Large intestine (tissue), 3 donors: ENCODE results near the gene MCFD2. TPM values are rescaled to one million over a fixed set of nuclear protein-coding genes. Genes with fewer than 3 reads are reported as not detected.
"Not testable (repeated sequence)": the region's sequence is repeated elsewhere in the genome, so short reads cannot be mapped to it uniquely, and the experiment has no call there.

Experiments
- DNase-seq, 2 donors: peaks; one replicate each; pipeline versions ENCODE4 v3.0.0 to v3.0.0-alpha.2; 2013
- H3K27ac ChIP-seq: one replicate; pipeline ENCODE4 v1.5.1; 2013; ENCODE audit warnings: low read length
- H3K27me3 ChIP-seq: 2 replicates; pipeline ENCODE4 v1.6.1; 2013; ENCODE audit warnings: low read length; ENCODE audit not compliant: control insufficient read depth, insufficient read depth
- H3K36me3 ChIP-seq: 2 replicates; pipeline ENCODE4 v1.6.1; 2013; ENCODE audit warnings: low read length; ENCODE audit not compliant: control insufficient read depth, insufficient read depth
- H3K4me1 ChIP-seq: one replicate; pipeline ENCODE4 v1.6.1; 2013; ENCODE audit warnings: low read length; ENCODE audit not compliant: control insufficient read depth, insufficient read depth
- H3K4me3 ChIP-seq: one replicate; pipeline ENCODE4 v1.5.1; 2013; ENCODE audit warnings: low read length
- H3K9me3 ChIP-seq: one replicate; pipeline ENCODE4 v1.6.1; 2013; ENCODE audit warnings: mild to moderate bottlenecking, low read depth, low read length, moderate library complexity; ENCODE audit not compliant: control insufficient read depth
- WGBS: methylation state at CpG from one replicate; pipeline ENCODE4 v1.1.5; 2013; ENCODE audit warnings: low lambda C conversion rate; ENCODE audit not compliant: insufficient coverage; 5-methylcytosine and 5-hydroxymethylcytosine counted together
- polyA plus RNA-seq: library from polyadenylated mRNA; unstranded; fragments of 120-200 nt; gene quantifications from one replicate; pipeline ENCODE4 v1.2.1, GENCODE V29; 2013

Gene MCFD2
- polyA plus RNA-seq, 1 donor, result 60.1 TPM

- H3K4me3 ChIP-seq, result no peak overlapping the region
- H3K36me3 ChIP-seq, result no peaks in the 10 kb centered on the region
- H3K4me1 ChIP-seq, result peaks cover 14% of the 10 kb centered on the region
- no peak overlapping the region for H3K27ac ChIP-seq
- no peaks in the 10 kb centered on the region for H3K9me3 ChIP-seq
- no CpG with 5 or more reads among the region's 6 CpGs for WGBS
- H3K27me3 ChIP-seq, result no peaks in the 10 kb centered on the region
- no peak for DNase-seq
These were observed 29.2 kb downstream of the MCFD2 start for GRCh38 chr2:46886268-46887027.

- Histone ChIP-seq H3K36me3 (no peaks in the 10 kb centered on the region), H3K9me3 (no peaks in the 10 kb centered on the region), H3K4me3 (no peak overlapping the region), H3K27ac (no peak overlapping the region), H3K27me3 (no peaks in the 10 kb centered on the region), H3K4me1 (peaks cover 17% of the 10 kb centered on the region)
- WGBS, result 72% methylated on average over 2 of the region's 4 CpGs
- no peak for DNase-seq
These were observed 30.2 kb downstream of the MCFD2 start for GRCh38 chr2:46885376-46885775.

DNA sequence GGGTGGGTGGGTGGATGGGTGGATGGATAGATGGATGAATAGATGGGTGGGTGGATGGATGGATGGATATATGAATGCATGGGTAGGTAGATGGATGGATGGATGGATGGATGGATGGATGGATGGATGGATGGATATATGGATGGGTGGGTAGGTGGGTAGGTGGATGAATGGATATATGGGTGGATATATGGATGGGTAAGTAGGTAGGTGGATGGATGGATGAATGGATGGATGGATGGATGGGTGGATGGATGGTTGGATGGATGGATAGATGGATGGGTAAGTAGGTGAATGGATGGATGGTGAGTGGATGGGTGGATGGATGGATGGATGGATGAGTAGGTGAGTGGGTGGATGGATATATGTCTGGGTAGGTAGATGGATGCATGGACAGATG is 36.1 kb downstream of the MCFD2 start:
- no peak overlapping the region for H3K27ac ChIP-seq
- H3K4me3 ChIP-seq, result no peak overlapping the region
- H3K36me3 ChIP-seq, result no peaks in the 10 kb centered on the region
- H3K9me3 ChIP-seq, result no peaks in the 10 kb centered on the region
- H3K27me3 ChIP-seq, result no peaks in the 10 kb centered on the region
- H3K4me1 ChIP-seq, result peaks cover 22% of the 10 kb centered on the region
- DNase-seq, result no peak

GRCh38 chr2:46878886-46879285 is 36.7 kb downstream of the MCFD2 start:
- Histone ChIP-seq H3K4me3 (no peak overlapping the region), H3K36me3 (no peaks in the 10 kb centered on the region), H3K9me3 (no peaks in the 10 kb centered on the region), H3K27ac (no peak overlapping the region), H3K4me1 (peaks cover 22% of the 10 kb centered on the region), H3K27me3 (no peaks in the 10 kb centered on the region)
- DNase-seq, result no peak
- WGBS, result no CpG with 5 or more reads among the region's 8 CpGs

DNA sequence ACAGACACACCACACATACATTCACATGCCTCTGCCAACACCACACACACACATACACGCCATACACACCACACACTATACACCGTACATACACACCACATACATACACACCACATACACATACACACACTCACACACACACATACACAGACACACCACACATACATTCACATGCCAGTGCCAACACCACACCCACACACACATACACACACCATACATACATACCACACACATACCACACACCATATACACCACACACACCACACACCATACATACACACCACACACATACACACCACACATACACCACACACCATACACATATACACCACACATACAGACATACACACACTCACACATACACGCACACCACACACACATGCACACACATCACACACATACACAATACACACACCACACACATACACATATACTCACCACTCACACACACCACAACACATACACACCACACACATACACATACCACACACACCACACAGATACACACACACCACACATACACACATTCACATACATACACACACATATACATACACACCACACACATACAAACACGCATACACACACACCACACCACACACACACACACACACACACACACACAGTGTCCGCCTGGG is 37.2 kb downstream of the MCFD2 start:
- DNase-seq, result no peak
- no CpG with 5 or more reads among the region's 5 CpGs for WGBS
- Histone ChIP-seq H3K36me3 (no peaks in the 10 kb centered on the region), H3K27ac (no peak overlapping the region), H3K4me3 (no peak overlapping the region), H3K4me1 (peaks cover 22% of the 10 kb centered on the region), H3K9me3 (no peaks in the 10 kb centered on the region), H3K27me3 (no peaks in the 10 kb centered on the region)

DNA sequence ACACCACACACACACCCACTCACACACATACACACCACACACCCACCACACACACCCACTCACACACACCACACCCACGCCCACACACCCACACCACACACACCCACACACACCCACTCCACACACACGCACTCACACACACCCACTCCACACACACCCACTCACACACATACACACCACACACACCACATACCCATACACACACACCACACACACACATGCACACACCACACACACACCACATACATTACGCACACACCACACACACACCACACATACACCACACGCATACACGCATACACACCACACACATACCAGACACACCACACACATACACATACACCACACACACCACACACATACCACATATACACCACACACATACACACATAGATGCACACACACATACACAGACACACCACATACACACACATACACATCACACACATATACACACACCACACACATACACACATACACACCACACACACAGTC is 37.9 kb downstream of the MCFD2 start:
- no peak overlapping the region for H3K4me3 ChIP-seq
- no peak for DNase-seq
- no CpG with 5 or more reads among the region's 5 CpGs for WGBS
- H3K27ac ChIP-seq, result no peak overlapping the region
- H3K9me3 ChIP-seq, result no peaks in the 10 kb centered on the region
- H3K4me1 ChIP-seq, result peaks cover 17% of the 10 kb centered on the region
- H3K36me3 ChIP-seq, result no peaks in the 10 kb centered on the region
- no peaks in the 10 kb centered on the region for H3K27me3 ChIP-seq

GRCh38 chr2:46876741-46877384 is 38.7 kb downstream of the MCFD2 start:
- WGBS, result 37% methylated on average over 2 of the region's 11 CpGs
- H3K9me3 ChIP-seq, result no peaks in the 10 kb centered on the region
- peak; percentile 36 to 64 for DNase-seq
- no peaks in the 10 kb centered on the region for H3K36me3 ChIP-seq
- H3K4me3 ChIP-seq, result no peak overlapping the region
- no peaks in the 10 kb centered on the region for H3K27me3 ChIP-seq
- peaks cover 12% of the 10 kb centered on the region for H3K4me1 ChIP-seq
- no peak overlapping the region for H3K27ac ChIP-seq

- H3K9me3 ChIP-seq, H3K4me1 ChIP-seq, H3K27me3 ChIP-seq, H3K36me3 ChIP-seq, H3K4me3 ChIP-seq, H3K27ac ChIP-seq, DNase-seq: not testable (repeated sequence)
- no CpG with 5 or more reads among the region's 5 CpGs for WGBS
These were observed 39.5 kb downstream of the MCFD2 start for GRCh38 chr2:46875962-46876689.

DNA sequence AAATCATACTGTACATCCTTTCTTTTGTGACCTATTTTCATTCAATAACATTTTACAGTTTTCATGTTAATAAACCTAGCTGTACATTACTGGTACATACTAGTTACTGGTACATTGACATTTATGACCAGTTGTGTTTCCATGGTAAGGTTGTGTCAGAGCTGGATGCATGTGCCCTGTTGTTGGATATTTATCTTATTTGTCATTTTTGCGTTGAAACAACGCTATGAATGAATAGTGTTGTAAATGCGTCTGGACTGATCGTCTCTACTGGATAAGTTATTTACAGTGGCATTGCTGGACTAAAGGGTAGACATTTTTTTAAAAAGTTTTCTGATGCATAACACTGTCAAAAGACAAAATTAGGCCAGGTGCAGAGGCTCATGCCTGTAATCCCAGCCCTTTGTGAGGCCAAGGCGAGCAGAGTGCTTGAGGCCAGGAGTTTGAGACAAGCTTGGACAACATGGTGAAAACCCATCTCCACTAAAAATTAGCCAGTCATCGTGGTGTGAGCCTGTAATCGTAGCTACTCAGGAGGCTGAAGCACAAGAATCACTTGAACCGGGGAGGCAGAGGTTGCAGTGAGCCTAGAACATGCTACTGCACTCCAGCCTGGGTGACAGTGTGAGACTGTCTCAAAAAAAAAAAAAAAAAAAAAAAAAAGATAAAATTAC is 40.2 kb downstream of the MCFD2 start:
- no peak overlapping the region for H3K4me3 ChIP-seq
- H3K9me3 ChIP-seq, result no peaks in the 10 kb centered on the region
- H3K27ac ChIP-seq, result no peak overlapping the region
- 93% methylated on average over 3 of the region's 8 CpGs for WGBS
- H3K36me3 ChIP-seq, result no peaks in the 10 kb centered on the region
- H3K27me3 ChIP-seq, result no peaks in the 10 kb centered on the region
- no peak for DNase-seq
- H3K4me1 ChIP-seq, result peaks cover 5% of the 10 kb centered on the region
